CD4-positive, alpha-beta T cell (primary cell): Measurements from ENCODE around the gene ASH1L. TPM values are rescaled to one million over a fixed set of nuclear protein-coding genes. Genes with fewer than 3 reads are reported as not detected.

ENCODE experiments used
- ATAC-seq: fragments of 200-7000 bp; cut with Tn5 transposase; one replicate; pipeline ENCODE4 v1.10.0; 2022; ENCODE audit warnings: mild to moderate bottlenecking; ENCODE audit not compliant: poor library complexity
- CTCF ChIA-PET: fragments of 350-600 bp; sonication (Branson Sonifier 250); formaldehyde crosslinking; loops from one replicate; lab custom pipeline; 2021; ENCODE audit warnings: antibody characterized with exemption, inconsistent platforms; lab: Charles Lee
- POLR2A ChIA-PET: fragments of 350-600 bp; sonication (Branson Sonifier 250); formaldehyde crosslinking; loops from one replicate; lab custom pipeline; 2021; ENCODE audit warnings: antibody characterized with exemption, inconsistent platforms; lab: Charles Lee
- DNase-seq, 14 experiments: peaks; one replicate each; pipeline ENCODE4 v3.0.0-alpha.2; 2013 to 2020; ENCODE audit warnings: mixed read lengths in 2 of 14
- H3K27ac ChIP-seq, 2 donors: one replicate each; pipeline versions ENCODE4 v1.5.1 to v1.7.0; 2013; ENCODE audit warnings: low read length in 2 of 2, low read depth in 1 of 2, mild to moderate bottlenecking in 1 of 2
- H3K27me3 ChIP-seq, 2 experiments: 1 replicate in 1 of 2; 2 replicates in 1 of 2; pipeline versions ENCODE4 v1.6.1 to v1.7.0; 2013; ENCODE audit warnings: low read length in 2 of 2, control low read depth in 1 of 2, mild to moderate bottlenecking in 1 of 2, moderate library complexity in 1 of 2; ENCODE audit not compliant: insufficient read depth in 2 of 2, control insufficient read depth in 1 of 2
- H3K36me3 ChIP-seq: one replicate; pipeline ENCODE4 v1.6.1; 2013; ENCODE audit warnings: low read length, control low read depth; ENCODE audit not compliant: insufficient read depth
- H3K4me1 ChIP-seq: one replicate; pipeline ENCODE4 v1.6.1; 2013; ENCODE audit warnings: low read length, control low read depth; ENCODE audit not compliant: insufficient read depth
- H3K4me3 ChIP-seq: one replicate; pipeline ENCODE4 v1.5.1; 2013; ENCODE audit warnings: mild to moderate bottlenecking, low read length, moderate library complexity
- H3K9me3 ChIP-seq, 2 experiments: 1 replicate in 1 of 2; 2 replicates in 1 of 2; pipeline versions ENCODE4 v1.6.1 to v1.7.0; 2013; ENCODE audit warnings: low read length in 2 of 2, mild to moderate bottlenecking in 2 of 2, control low read depth in 1 of 2, moderate library complexity in 1 of 2; ENCODE audit not compliant: control insufficient read depth in 1 of 2, insufficient read depth in 1 of 2
- H3K27ac Mint-ChIP-seq: one replicate; pipeline ENCODE4 v1.8.0; 2020; ENCODE audit warnings: mixed read lengths
- H3K27me3 Mint-ChIP-seq: one replicate; pipeline ENCODE4 v1.8.0; 2021; ENCODE audit warnings: mixed read lengths
- H3K36me3 Mint-ChIP-seq: one replicate; pipeline ENCODE4 v1.8.0; 2021; ENCODE audit warnings: low read depth, mixed read lengths
- H3K4me1 Mint-ChIP-seq: one replicate; pipeline ENCODE4 v1.8.0; 2021; ENCODE audit warnings: low read depth, mixed read lengths
- H3K4me3 Mint-ChIP-seq: one replicate; pipeline ENCODE4 v1.8.0; 2020; ENCODE audit warnings: mild to moderate bottlenecking, mixed read lengths
- H3K9me3 Mint-ChIP-seq: one replicate; pipeline ENCODE4 v1.8.0; 2020; ENCODE audit warnings: mixed read lengths
- CTCF ChIP-seq: fragments of 200-600 bp; IDR thresholded peaks from one replicate; pipeline ENCODE4 v1.8.0; 2022; ENCODE audit warnings: antibody characterized with exemption, mild to moderate bottlenecking
- intact Hi-C, 2 experiments: fragments of 100-400 bp; cut with DNase I in 1 of 2; cut with micrococcal nuclease in 1 of 2; formaldehyde crosslinking; loops; one replicate each; pipeline versions ENCODE4 v1.15.1 to v1.9.0; 2023 to 2025; cut with DNase I, micrococcal nuclease
- total RNA-seq, 174 experiments: library from RNA in 2 of 174; stranded (reverse) in 2 of 174; gene quantifications; one replicate each; pipeline ENCODE4 v1.2.3 and lab custom pipeline; 2021 to 2026

ASH1L gene
- total RNA-seq, 2 experiments from 2014 or later: 71.0 to 72.8 TPM

DNA sequence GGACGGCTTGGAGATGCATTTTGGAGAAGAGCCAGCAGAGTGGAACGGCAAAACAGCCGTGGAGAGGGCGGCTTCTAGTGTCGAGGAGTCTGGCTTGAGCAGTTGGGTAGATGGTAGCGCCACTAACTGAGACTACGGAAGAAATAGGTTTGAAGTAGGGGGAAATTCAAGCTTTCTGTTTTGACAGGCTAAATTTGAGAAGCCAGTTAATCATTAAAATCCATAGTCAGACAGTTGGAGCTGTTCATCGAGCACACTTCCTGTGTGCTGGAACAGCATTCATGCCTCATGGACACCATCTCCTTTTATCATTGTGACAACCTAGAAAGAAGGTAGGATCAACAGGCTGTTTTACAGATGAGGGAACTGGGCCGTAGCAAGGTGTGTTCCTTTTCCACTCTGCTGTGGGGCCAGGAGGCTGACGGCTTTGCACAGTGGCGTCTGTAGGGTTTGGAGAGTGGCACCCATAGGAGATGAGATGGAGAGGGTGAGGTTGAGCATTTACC is 258.0 kb downstream of the ASH1L start:
- H3K27me3 ChIP-seq: no peaks in the 10 kb centered on the region
- TF ChIP-seq CTCF: no peak
- ChIA-PET CTCF (no interaction called here), POLR2A (no interaction called here)
- no peak overlapping the region for H3K4me3 Mint-ChIP-seq
- H3K27me3 Mint-ChIP-seq: no peaks in the 10 kb centered on the region
- H3K9me3 ChIP-seq: no peaks in the 10 kb centered on the region
- H3K4me3 ChIP-seq: no peak overlapping the region
- H3K4me1 Mint-ChIP-seq: peaks cover 14% of the 10 kb centered on the region
- H3K27ac Mint-ChIP-seq: no peak overlapping the region
- peaks cover 13% of the 10 kb centered on the region for H3K36me3 Mint-ChIP-seq
- peaks cover 18% of the 10 kb centered on the region for H3K4me1 ChIP-seq
- intact Hi-C loops: no loop called here
- H3K36me3 ChIP-seq: no peaks in the 10 kb centered on the region
- DNase-seq (no peak), ATAC-seq (no peak)
- no peaks in the 10 kb centered on the region for H3K9me3 Mint-ChIP-seq
- H3K27ac ChIP-seq: no peak overlapping the region

DNA sequence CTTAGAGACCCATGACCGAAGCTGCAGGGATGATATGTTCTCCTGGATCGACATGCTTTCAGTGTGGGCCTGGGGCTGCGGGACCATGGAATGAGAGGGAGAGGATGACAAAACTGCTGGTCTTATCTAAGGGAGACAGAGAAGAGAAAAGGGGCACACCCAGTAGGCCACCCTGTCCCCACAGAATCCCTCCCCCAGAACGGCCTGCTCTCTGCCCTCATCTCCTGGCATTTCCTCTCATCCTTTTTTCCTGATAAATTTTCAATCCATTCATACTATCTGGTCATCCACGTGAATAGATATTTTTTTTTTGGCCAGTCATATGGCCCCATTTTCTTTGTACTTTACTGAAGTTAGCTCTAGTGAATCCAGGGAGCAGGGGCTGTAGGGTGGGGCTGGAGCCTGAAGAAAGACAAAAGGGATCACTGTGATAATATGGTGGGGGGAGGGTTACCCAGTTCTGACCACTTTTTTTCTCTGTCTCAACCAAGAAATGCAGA is 261.2 kb downstream of the ASH1L start, which contains the start of gene PKLR:
TSS of gene PKLR (minus strand) at position 97 of the 500 bp plus-strand sequence. CDS start at position 54, 43 bp downstream.
- Histone ChIP-seq H3K9me3 (no peaks in the 10 kb centered on the region), H3K27me3 (peaks cover 3 to 6% of the 10 kb centered on the region in 2 experiments), H3K4me1 (no peaks in the 10 kb centered on the region), H3K36me3 (no peaks in the 10 kb centered on the region), H3K4me3 (no peak within 1 kb of the TSS), H3K27ac (no peak within 1 kb of the TSS)
- Mint-ChIP-seq H3K4me1 (no peaks in the 10 kb centered on the region), H3K4me3 (no peak within 1 kb of the TSS), H3K36me3 (no peaks in the 10 kb centered on the region), H3K27me3 (peaks cover 15% of the 10 kb centered on the region), H3K9me3 (no peaks in the 10 kb centered on the region), H3K27ac (no peak within 1 kb of the TSS)
- intact Hi-C loops: no loop called here
- no peak for DNase-seq
- CTCF ChIA-PET: interaction anchor here (1.5 kb wide), 1 partner anchor 50 kb away, joined by 4 read pairs; no protein-coding TSS in a partner anchor
- no peak for TF ChIP-seq CTCF
- ATAC-seq: no peak
- POLR2A ChIA-PET: no interaction called here

GRCh38 chr1:155300553-155301329 is 261.9 kb downstream of the ASH1L start:
- Histone ChIP-seq H3K4me1 (no peaks in the 10 kb centered on the region), H3K9me3 (peaks cover 0 to 3% of the 10 kb centered on the region in 2 experiments), H3K4me3 (no peak overlapping the region), H3K27ac (no peak overlapping the region), H3K36me3 (no peaks in the 10 kb centered on the region), H3K27me3 (peaks cover 6 to 10% of the 10 kb centered on the region in 2 experiments)
- intact Hi-C loops: no loop called here
- no peaks in the 10 kb centered on the region for H3K9me3 Mint-ChIP-seq
- ChIA-PET POLR2A (no interaction called here), CTCF (interaction anchor here (1.5 kb wide), 1 partner anchor 50 kb away, joined by 4 read pairs; no protein-coding TSS in a partner anchor)
- no peaks in the 10 kb centered on the region for H3K36me3 Mint-ChIP-seq
- H3K27me3 Mint-ChIP-seq: peaks cover 21% of the 10 kb centered on the region
- no peak for TF ChIP-seq CTCF
- ATAC-seq (no peak), DNase-seq (no peak)
- no peak overlapping the region for H3K4me3 Mint-ChIP-seq
- no peaks in the 10 kb centered on the region for H3K4me1 Mint-ChIP-seq
- no peak overlapping the region for H3K27ac Mint-ChIP-seq
